Activated CD8-positive, alpha-beta memory T cell treated with anti-CD3 and anti-CD28 coated beads for 1 hour (primary cell): ENCODE measurements around the gene IMPDH1.

Experiments used
- DNase-seq, 2 donors: peaks; one replicate each; pipeline ENCODE4 v3.0.0-alpha.2; 2020; ENCODE audit warnings: low read depth in 1 of 2; ENCODE audit errors: extremely low read depth in 1 of 2

Gene IMPDH1

DNA sequence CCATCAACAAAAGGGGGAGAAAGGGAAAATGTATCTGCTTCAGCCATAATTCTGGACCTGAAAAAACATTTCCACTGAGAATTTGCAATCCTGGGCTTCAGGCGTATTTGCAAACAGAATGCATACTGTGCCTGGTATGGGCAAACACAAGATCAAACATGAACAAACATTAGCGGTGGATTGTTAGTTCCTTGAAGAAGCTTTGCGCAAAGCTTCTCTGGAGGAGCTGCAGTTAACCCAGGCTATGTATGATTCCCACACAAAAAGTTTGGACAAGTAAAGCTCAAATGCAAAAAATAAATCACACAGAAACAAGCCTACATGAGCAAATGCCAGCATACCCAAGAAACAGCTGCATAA lies 25.5 kb upstream of the IMPDH1 start:
- no peak for DNase-seq

DNA sequence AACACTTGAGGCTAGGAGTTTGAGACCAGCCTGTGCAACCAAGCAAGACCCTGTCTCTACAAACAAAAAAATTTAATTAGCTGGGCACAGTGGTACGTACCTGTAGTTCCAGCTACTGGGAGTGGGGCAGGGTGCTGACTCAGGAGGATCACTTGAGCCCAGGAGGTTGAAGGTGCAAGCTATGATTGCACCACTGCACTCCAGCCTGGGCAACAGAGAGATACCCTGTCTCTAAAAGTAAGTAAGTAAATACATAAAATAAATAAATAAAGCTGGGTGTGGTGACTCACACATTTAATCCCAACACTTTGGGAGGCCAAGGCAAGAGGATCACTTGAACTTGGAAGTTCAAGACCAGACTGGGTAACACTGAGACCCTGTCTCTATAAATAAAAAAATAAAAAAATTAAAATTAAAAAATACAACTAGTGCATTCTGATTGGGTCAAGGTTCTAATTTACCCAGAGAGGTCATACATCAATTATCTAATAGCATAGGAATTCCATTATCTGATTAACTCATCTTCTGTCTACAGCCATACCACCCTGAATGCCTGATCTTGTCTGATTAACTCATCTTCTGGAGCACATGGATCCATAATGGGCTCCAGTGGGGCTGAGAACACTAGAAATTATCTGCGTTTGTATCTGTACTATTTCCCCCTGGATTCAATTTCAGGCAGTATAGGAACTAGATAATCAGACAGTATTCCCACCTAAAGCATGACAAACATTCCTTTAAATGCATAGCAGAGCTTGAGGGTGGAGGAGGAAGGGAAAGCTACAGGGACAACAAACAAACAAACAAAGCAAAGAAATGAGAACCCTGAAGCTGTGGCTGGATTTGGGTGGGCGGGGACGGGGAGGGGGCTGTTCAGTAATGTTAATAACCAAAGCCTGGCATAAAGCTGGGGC lies 24.9 kb upstream of the IMPDH1 start:
- no peak for DNase-seq

DNA sequence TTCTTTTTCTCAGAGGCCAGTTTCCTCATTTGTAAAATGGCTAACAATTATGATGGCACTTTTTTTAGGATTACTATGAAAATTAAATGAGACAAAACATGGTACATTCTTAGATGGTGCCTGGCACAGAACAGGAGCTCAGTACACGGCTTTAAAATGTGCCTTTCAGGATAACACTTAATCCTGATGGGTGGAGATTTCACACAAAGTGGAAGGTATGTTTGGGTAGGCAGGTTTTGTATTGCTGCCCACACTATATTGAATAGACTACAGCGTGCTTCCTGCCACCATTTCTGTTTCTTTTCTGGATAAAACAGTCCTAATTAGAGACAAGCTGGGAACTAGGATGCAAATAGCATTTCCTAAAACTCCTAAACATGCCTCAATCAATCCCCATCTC lies 22.0 kb upstream of the IMPDH1 start:
- DNase-seq = no peak

DNA sequence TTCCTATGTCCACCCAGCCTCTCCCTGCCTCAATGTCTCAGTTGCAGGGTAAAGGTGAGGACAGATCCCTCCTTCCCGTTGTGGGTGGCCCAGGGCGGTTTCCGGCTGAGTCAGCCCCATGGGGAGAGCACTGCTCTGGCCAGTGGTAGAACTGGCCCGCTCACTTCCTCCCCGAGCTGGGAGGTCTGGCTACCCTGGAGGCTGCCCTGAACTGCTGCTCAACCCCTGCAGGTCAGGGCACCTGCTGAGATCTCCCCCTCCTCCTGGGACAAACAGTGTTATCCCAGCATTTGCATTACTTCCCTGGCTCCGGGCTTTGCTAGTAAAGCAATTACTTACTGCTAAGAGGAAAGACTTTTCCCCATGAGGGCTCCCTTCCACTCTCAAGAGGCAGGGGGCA lies 21.4 kb upstream of the IMPDH1 start:
- no peak for DNase-seq

DNA sequence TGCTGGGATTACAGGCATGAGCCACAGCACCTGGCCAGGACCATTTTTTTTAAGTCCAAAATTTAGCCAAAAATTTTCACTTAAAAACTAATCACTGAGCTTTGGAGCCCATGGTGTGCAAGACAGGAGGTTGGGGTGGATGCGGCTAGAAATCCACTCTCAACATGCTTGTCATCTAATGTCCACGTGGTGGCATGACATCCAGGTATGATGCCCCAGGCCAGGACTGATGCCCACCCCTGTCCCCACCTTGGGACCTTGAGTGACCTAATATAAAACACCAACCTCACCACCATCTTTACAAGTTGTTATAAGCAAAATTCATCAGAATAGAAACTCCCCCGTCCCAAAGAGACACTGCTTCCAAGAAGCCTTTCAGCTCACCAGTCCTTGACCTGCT lies 20.4 kb upstream of the IMPDH1 start:
- DNase-seq = no peak

DNA sequence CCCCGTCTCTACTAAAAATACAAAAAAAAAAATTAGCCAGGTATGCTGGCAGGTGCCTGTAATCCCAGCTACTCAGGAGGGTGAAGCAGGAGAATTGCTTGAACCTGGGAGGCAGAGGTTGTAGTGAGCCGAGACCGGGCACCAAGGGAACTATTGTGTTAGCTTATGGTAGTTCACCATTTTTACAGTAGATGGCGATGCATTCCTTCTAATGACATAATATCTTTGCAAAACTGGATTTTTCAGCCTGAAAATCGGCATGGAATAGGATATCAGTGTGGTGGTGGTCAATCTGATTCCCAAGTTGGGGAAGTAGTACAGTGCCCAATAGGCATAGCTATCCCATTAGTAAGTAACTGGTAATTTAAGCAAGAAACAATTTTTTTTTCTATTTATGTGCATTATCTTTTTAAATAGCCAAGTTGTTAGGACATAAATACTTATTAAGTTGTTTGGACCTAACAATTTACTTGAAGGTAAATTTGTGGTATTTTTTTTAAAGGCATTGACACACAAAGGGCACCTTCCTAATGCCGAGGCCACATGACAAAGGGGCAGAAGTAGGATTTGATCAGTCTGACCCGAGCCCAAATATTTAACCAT lies 17.6 kb upstream of the IMPDH1 start:
- no peak for DNase-seq

DNA sequence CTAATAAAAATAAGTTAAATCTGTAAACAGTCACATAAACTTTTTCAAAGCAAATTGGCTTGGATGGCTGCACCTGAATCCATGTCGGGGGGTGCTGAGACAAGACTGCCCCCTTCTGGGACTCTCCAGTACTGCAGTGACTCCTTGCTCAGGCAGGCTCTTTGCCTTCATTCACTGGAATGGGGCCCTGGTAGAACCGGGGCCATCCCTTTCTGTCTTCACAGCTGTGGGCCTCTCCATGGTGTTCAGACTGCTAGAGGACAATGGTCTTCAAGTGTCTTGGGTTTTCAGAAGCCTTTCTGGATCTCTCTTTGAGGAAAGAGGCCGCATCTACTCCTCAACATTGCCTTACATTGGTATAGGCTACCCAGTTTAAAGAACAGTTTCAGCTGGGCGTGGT lies 16.1 kb upstream of the IMPDH1 start:
- DNase-seq = peak in 1 of 2 donors; percentile 67

DNA sequence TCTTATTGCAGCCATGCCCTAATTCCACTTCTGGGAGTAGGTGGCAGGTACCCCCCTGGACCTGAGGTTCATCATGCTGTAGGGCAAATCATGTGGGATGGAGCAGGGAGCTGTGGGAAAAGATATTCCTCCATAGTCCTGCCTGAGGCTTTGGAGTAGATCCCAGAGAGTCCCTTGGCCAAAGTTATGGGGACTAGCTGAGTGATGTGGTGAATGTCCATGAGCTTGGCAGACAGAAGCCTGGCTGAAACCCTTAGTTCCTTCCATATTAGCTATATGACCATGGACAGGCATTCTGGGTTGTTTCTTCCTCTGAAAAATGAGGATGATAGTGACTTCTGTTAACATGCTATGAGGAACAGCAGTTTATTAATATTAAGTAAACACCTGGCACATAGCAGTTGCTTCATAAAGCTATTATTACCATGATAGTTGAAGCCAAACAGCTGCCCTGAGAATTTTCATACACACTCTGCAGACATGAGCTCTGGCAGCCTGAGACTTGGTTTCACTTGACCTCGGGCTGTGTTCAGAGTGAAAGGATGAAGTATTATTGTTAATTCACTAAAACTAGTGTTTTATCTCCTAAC lies 15.0 kb upstream of the IMPDH1 start:
- no peak for DNase-seq

DNA sequence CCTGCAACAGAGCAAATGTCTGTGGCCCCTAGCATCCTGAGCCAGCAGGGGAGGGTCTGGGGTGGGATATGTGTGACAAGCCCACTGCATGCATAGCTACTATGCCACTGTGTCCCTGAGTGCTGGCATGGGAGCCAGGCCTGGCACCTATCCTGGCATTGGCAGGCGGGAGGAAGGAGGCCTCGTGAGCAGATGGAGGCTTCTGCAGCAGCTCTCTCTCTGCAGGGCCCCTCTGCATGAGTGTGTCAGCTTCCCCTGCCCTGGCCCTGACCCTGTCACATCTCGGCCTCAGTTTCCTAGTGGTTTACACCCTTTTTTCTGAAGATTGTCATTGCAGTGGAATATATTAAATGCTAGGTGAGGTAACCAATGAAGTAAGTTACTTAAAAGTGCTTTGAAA lies 13.1 kb upstream of the IMPDH1 start:
- DNase-seq = no peak

DNA sequence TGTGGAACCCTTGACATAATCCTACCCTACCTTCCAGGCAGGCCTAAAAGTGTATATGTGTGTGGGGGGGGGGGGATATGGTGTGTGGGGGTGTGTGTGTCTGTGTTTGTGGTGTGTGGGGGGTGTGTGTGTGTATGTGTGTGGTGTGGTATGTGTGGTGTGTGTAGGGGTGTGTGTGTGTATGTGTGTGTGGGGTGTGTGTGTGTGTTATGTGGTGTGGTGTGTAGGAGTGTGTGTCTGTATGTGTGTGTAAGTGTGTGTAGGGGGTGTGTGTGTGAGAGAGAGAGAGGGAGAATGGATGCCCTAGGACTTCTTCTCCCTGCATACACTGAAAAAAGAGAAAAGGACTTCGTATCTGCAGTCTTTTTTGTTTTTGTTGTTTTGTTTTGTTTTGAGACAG lies 12.3 kb upstream of the IMPDH1 start:
- no peak for DNase-seq

DNA sequence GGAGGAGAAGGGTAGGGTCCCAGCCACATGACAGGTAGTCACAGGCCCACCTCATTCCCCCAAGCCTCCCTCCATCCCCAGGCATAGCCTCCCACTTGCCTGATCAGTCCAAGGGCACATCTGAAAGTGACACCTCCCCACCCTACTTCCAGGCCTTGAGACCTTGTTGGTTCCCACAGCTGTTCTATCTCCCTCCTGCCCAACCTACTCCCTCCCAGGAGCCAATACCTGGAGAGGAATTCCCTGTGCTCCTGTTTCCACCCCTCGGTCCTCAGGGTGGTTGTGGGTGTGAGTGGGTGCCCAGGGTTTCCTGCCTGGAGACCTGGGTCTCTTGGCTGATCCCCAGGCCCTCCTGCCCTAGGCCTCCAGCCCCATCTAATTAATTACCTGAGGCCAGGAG lies 11.6 kb upstream of the IMPDH1 start:
- DNase-seq = no peak

DNA sequence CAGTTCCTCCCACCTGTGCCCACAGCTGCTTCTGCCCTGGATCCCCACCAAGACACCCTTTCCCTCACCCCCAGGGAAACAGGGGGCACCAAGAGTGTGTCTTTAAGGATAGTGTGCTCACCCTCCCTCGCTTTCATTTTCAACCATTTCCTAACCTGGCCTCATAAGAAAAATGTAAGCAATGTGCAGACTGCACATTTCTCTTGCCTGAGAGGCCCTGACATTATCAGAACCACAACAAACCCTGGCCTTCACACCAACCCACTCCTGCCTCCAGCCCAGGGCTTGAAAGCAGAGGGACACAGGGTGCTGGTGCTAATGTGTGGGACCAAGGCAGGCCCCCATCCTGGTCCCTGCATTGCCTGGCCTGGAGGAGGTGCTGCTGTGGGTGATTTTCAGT lies 11.0 kb upstream of the IMPDH1 start:
- no peak for DNase-seq

DNA sequence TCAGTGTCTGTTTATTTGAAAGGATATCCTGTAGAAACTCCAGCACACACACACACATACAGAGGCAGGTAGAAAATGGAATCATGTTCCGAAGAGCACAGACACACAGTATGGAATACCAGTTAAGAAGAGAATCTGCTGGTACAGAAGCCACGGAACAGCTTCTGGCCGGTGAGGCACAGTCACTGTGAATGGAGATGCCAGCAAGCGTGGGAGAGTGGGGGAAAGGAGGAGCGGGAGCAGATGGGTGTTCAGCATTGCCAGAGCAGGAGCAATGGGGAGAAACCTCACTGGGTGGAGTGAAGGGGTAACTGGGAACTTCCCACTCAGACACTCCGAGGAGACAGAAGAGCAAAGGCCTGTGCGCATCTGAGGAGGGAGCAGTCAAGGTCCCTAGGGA lies 9.5 kb upstream of the IMPDH1 start:
- DNase-seq = no peak

DNA sequence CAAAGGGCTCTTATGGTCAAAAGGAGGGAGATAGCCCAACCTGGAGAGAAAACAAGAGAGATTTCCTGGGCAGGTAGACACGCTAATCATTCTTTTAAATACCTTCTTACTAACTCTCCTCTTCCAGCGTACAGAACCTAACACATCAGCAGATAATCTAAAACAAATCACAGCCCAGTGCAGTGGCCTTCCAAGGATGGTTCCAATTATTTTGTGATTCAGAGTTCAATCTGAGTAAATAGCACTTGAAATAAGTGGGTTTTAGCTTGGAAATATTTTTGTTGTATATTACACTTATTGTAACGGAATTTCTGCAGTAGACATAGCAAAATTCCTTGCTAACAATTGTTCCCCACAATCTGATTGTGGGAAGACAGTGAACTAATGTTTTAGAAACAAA lies 7.3 kb upstream of the IMPDH1 start:
- DNase-seq = no peak

DNA sequence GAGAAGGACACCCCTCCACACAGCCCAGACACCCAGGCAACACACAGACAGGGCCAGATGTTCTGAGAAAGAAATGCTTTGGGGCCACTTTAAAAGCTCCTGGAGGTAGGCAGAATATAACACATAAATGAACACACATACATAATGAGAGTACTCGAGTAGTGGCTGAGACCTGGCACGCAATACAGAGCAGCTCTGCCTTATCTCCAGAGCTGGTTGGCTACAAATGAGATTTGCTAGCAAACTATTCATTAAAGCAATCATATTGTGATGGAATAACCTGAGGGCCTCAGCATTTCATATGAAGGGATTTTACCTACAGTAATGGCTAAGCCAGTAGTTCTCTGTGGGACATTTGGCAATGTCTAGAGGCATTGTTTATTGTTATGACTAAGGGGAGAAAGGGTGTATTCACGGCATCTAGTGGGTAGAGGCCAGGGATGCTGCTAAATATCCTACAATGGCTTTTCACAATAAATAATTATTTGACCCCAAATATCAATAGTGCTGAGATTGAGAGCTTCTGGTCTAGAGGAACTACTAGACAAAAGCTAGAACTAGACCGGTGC lies 5.5 kb upstream of the IMPDH1 start:
- no peak for DNase-seq

DNA sequence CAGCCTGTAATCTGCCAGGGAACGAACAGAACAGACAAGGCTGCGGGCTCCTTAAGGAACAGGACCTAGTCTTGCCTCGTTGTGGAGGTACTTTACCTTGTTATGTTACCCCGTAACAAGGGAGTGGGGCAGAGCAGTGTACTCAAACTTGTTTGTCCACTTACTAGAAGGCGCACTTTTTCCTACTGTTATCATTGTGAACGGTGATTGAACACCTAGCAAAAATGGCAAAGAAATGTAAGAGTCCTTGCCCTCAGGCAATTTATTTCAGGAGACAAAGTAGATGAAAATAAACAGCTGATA lies 620 bp upstream of the IMPDH1 start:
- no peak for DNase-seq

DNA sequence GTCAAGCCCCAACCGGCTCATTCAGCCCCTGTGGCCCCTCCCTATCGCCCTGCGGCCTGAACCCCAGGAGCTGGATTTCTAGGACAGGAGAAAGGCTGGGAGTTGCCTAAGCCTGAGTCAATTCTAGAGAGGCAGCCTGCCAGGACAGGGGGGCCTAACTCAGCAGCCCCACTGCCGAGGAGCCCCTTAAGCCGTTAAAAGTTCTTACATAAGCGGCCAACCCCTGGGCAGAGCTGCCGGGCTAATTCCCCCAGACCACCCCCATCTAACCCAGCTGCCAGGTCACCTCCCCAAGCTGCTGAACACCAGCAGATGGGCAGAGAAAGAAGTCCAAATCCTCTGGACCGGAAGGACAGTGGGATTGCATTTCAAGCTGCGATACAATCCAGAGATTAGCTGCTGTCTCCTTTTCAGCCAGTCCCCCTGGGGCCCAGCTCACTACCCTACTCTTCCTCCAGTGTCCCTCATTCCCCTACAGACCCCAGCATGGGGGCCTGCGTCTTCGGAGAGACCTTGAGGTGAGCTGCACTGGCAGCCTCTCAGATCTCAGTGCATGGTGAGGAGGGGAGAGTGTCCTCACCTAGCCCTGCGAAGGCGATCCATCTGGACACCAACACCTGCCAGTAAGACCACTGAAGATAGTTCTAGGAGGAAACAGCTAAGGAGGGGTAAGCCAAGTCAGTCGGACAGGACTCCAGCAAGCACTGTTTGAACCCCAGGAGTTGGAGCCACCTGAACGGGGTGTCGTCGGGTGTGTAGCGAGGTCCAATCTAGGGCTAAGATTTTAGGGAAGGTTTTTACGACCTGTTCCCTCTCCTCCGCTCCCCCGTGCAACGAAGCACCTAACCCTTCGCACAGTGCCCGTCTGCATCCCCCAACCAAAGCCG lies 830 bp downstream of the IMPDH1 start:
- no peak for DNase-seq

DNA sequence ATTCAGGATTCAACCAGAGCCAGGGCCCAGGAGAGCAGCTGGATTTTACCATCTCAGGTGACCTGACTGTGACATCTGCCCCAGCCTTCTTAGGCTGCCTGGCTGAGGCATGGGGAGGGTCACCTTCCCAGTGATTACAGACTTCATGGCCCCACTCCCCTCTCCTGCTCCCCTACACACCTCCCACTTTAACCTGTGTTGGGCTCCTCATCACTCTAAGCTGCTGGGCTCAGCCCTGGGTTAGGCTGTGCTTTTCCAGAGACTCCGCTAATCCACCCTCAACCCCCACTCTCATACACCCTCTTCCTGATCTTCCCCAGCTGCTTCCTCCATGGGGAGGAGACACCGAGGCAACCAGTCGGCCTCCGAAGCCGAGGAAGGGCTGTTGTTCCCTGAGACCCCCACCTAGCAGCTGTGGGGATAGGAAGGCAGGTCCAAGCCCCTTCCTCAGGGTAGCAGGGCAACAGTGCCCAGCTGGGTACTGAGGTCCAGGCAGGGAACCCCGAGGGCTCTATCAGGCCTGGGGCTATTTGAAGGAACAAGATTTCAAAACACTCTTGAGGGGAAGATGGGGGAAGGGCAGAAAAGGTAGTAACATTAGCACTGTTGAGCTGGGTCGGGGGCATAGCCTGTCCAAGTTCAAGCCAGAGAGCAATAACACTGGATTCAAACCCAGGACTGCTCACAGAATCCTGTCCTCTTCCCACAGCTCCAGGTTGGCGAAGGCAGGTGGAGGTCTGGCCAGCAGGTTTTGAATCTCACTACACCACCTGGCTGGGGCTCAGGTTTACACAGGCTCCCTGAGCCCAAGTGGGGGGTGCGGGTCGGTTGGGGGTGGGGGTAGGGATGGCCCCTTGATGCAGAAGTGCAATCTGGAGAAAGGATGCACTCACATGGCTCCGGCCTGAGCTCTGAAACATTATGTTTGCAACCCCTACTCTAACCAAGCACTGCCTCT lies 1.8 kb downstream of the IMPDH1 start:
- DNase-seq = no peak

DNA sequence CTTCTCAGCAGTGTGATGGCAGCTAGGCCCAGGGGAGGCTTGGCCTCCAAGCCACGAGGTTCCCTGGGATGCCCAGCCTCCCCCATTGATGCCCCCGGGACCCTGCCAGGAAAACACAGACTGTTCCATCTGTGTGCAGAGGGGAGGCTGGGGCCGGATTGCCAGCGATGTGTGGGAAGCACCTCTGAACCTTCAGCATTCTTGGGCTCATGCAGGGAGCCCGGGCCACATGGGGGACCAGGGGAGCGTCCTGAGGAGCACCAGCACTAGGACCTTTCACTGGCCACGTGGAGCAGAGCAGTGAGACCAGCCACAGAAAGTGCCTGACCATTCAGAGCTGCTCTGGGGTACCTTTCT lies 2.6 kb downstream of the IMPDH1 start:
- no peak for DNase-seq
